ENCODE measurements around the gene TCF23. TPM values are rescaled to one million over a fixed set of nuclear protein-coding genes. Genes with fewer than 3 reads are reported as not detected.
A peak's percentile ranks its signal among the peaks of the same experiment; 100 is the strongest.

TCF23 gene
- total and polyA plus RNA-seq, 2 of the 8 experiments (the other 6 are each of a cell fraction or from before 2014, with no cell fraction given), result 0.02 TPM; not detected in 1

DNA sequence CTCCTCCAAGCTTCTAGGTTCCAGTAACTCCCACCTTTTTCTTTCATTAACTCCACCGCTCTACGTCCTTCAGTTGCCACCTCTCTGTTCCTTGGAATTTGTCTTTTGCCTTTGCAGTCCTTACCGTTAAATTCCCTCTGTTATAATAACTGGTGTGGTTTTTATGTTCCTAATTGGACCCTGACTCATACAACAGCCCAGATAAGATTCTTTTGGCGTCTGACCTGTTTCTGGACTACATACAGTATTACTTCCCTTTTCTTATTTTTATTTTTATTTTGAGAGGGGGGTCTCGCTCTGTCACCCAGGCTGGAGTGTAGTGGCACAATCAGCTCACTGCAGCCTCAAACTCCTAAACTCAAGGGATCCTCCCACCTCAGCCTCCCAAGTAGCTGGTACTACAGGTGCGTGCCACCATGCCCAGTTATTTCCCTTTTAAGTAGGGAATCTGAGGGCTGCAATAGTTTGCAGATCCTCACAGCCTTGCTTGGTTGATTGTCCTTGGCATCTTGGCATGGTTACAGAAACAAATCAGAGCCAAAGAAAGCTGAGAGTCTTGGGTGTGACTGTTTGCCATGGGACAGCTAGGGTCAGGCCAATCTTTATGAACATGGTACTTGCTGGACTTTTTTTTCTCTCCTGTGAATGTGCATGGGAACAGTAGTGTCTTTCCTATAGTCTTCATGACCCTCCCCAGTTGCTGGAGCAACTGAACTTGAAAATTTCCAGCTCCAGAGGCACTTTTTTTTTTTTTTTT lies 22.0 kb downstream of the TCF23 start:
- H4K5ac ChIP-seq (ENCODE audit: insufficient read length, low read depth, low read length), result no peak overlapping the region
- FAIRE-seq (no peak), DNase-seq (ENCODE audit: low read depth in 1 of 2, low spot score in 2 of 2) (no peak)
- H4K91ac ChIP-seq (replicated peaks; ENCODE audit: insufficient read length, low read length), result no peak overlapping the region
- CTCF ChIA-PET (ENCODE audit: partially characterized antibody), result interaction anchor here (0.6 to 3.7 kb wide), 26 partner anchors 11 to 400 kb away, joined by 3 to 36 read pairs (median 6); partner anchors contain the start of genes PREB, PRR30 and TCF23
- H4K20me1 ChIP-seq (replicated peaks in 1 of 2; ENCODE audit: control insufficient read depth in 1 of 2, insufficient read depth in 2 of 2, low read length in 2 of 2), result no peaks in the 10 kb centered on the region
- H3K4me2 ChIP-seq (ENCODE audit: insufficient read depth in 1 of 2, low read depth in 2 of 2, low read length in 2 of 2), result peak overlapping the region in 1 of 2 experiments; percentile 37; a peak in 1 of 4 replicates
- H3K18ac ChIP-seq (ENCODE audit: extremely low read depth, low read length), result no peak overlapping the region
- H2AK5ac ChIP-seq (ENCODE audit: low read depth, low read length), result no peak overlapping the region
- H3K79me1 ChIP-seq (ENCODE audit: low read depth, low read length), result no peaks in the 10 kb centered on the region; the same call in 1 of the 2 replicates
- H3K23ac ChIP-seq (ENCODE audit: insufficient read length), result no peak overlapping the region
- no peak overlapping the region for H3K14ac ChIP-seq (ENCODE audit: insufficient read length)
- TF ChIP-seq RBBP5 (IDR thresholded peaks at IDR 0.05; ENCODE audit: borderline replicate concordance, low read depth, low read length) (no peak), FOSL1 (IDR thresholded peaks at IDR 0.05; ENCODE audit: insufficient read depth, low read depth, low read length) (no peak), KDM5A (IDR thresholded peaks at IDR 0.05; ENCODE audit: low read length) (no peak), RAD21 (IDR thresholded peaks at IDR 0.05 in 1 of 2, conservative IDR thresholded peaks at IDR 0.05 in 1 of 2; ENCODE audit: low read depth in 2 of 2, low read length in 2 of 2) (no peak), SP1 (IDR thresholded peaks at IDR 0.05; ENCODE audit: low read depth, low read length) (no peak), RXRA (IDR thresholded peaks at IDR 0.05; ENCODE audit: insufficient read depth, low read depth, low read length) (no peak), ASH2L (IDR thresholded peaks at IDR 0.05; ENCODE audit: low read length) (no peak), CREB1 (IDR thresholded peaks at IDR 0.05) (no peak)
- H3K79me2 ChIP-seq (ENCODE audit: control insufficient read depth in 1 of 2, insufficient read depth in 2 of 2, low read length in 2 of 2), result no peaks in the 10 kb centered on the region
- no peak overlapping the region for H3K56ac ChIP-seq (replicated peaks; ENCODE audit: insufficient read length, low read depth, low read length)
- peak overlapping the region; percentile 17; the same call in 1 of the 2 replicates for H2AFZ ChIP-seq (ENCODE audit: low read length)
- H3K36me3 ChIP-seq (ENCODE audit: control insufficient read depth in 2 of 4, insufficient read depth in 4 of 4, low read length in 3 of 4), result no peaks in the 10 kb centered on the region
- POLR2A ChIA-PET (ENCODE audit: partially characterized antibody), result interaction anchor here (0.6 to 1.7 kb wide), 3 partner anchors 41 to 85 kb away, joined by 3 to 6 read pairs (median 3); partner anchors contain the start of genes ATRAID and SLC5A6
- no peak overlapping the region for H4K8ac ChIP-seq (ENCODE audit: extremely low read depth, insufficient read depth, low read length)
- no peak overlapping the region; a peak in 1 of 8 replicates for H3K4me3 ChIP-seq (ENCODE audit: extremely low read depth in 1 of 4, insufficient read depth in 2 of 4, low read depth in 3 of 4, low read length in 4 of 4)
- H2BK20ac ChIP-seq (ENCODE audit: low read length), result no peak overlapping the region
- no peak overlapping the region for H2BK5ac ChIP-seq (ENCODE audit: low read depth, low read length)
- no peak overlapping the region for H3K9ac ChIP-seq (replicated peaks in 1 of 4; ENCODE audit: extremely low read depth in 1 of 4, low read depth in 3 of 4, low read length in 3 of 4)
- H3K23me2 ChIP-seq (ENCODE audit: low read depth, low read length), result no peaks in the 10 kb centered on the region; the same call in 1 of the 2 replicates
- H3K27me3 ChIP-seq (replicated peaks in 1 of 4; ENCODE audit: control insufficient read depth in 3 of 4, extremely low read depth in 1 of 4, insufficient read depth in 3 of 4, low read length in 3 of 4), result no peaks in the 10 kb centered on the region; a peak in 4 of 7 replicates
- H3K27ac ChIP-seq (ENCODE audit: low read depth, low read length), result no peak overlapping the region
- WGBS, 2 experiments (ENCODE audit: extremely low coverage in 1 of 2, insufficient coverage in 1 of 2, insufficient read length in 1 of 2, insufficient replicate concordance in 2 of 2, low coverage in 1 of 2, low lambda C conversion rate in 2 of 2, missing lambda C conversion rate in 1 of 2), result 90% methylated on average over 6 of the region's 6 CpGs; no CpG with 5 or more reads in 1 of the 2 experiments
- H2BK15ac ChIP-seq (ENCODE audit: low read length), result no peak overlapping the region
- H2BK12ac ChIP-seq (ENCODE audit: low read depth, low read length), result no peak overlapping the region
- H3K4ac ChIP-seq (replicated peaks; ENCODE audit: insufficient read length, low read depth, low read length), result no peak overlapping the region
- H3K9me3 ChIP-seq (ENCODE audit: insufficient read depth in 2 of 2, low read depth in 1 of 2, low read length in 1 of 2), result no peaks in the 10 kb centered on the region
- no peaks in the 10 kb centered on the region; a peak in 2 of 7 replicates for H3K4me1 ChIP-seq (replicated peaks in 1 of 4; ENCODE audit: control insufficient read depth in 3 of 4, insufficient read depth in 4 of 4, low read length in 3 of 4)
- H2BK120ac ChIP-seq (replicated peaks; ENCODE audit: low read depth, low read length), result no peak overlapping the region
